Smooth muscle cell (in vitro differentiated cells): Measurements from ENCODE around the gene RIF1. TPM values are rescaled to one million over a fixed set of nuclear protein-coding genes. Genes with fewer than 3 reads are reported as not detected.

Experiments
- DNase-seq: peaks from one replicate; lab custom pipeline; 2025; ENCODE audit not compliant: unreplicated experiment; lab: John Stamatoyannopoulos, UW
- H2AFZ ChIP-seq: fragments of 200-600 bp; sonication (generic); 2 replicates; pipeline ENCODE4 v1.6.0; 2016; ENCODE audit warnings: antibody characterized with exemption, low read depth, mild to moderate bottlenecking
- H3F3A ChIP-seq: fragments of 200-600 bp; sonication (generic); 2 replicates; pipeline ENCODE4 v1.6.0; 2017; ENCODE audit warnings: antibody characterized with exemption, low read depth
- H3K27ac ChIP-seq: fragments of 200-600 bp; sonication (generic); 2 replicates; pipeline ENCODE4 v1.5.1; 2016; ENCODE audit warnings: low read depth, mild to moderate bottlenecking
- H3K27me3 ChIP-seq: fragments of 200-600 bp; sonication (generic); 2 replicates; pipeline ENCODE4 v1.6.1; 2016; ENCODE audit warnings: low read depth, mild to moderate bottlenecking
- H3K36me3 ChIP-seq: fragments of 200-600 bp; sonication (generic); 2 replicates; pipeline ENCODE4 v1.5.1; 2016; ENCODE audit warnings: low read depth
- H3K4me1 ChIP-seq: fragments of 200-600 bp; sonication (generic); 2 replicates; pipeline ENCODE4 v1.5.1; 2016; ENCODE audit warnings: low read depth
- H3K4me2 ChIP-seq: fragments of 200-600 bp; sonication (generic); 2 replicates; pipeline ENCODE4 v1.6.0; 2016; ENCODE audit warnings: mild to moderate bottlenecking
- H3K4me3 ChIP-seq: fragments of 200-600 bp; sonication (generic); 2 replicates; pipeline ENCODE4 v1.5.1; 2016; ENCODE audit warnings: mild to moderate bottlenecking
- H3K79me2 ChIP-seq: fragments of 200-600 bp; sonication (generic); 2 replicates; pipeline ENCODE4 v1.6.0; 2016; ENCODE audit warnings: low read depth, mild to moderate bottlenecking
- H3K9ac ChIP-seq: fragments of 200-600 bp; sonication (generic); 2 replicates; pipeline ENCODE4 v1.6.0; 2016; ENCODE audit warnings: low read depth
- H3K9me3 ChIP-seq: fragments of 200-600 bp; sonication (generic); replicated peaks from 2 replicates; pipeline ENCODE4 v1.5.1; 2016; ENCODE audit warnings: low read depth
- H4K20me1 ChIP-seq: fragments of 200-600 bp; sonication (generic); 2 replicates; pipeline ENCODE4 v1.6.0; 2016; ENCODE audit warnings: low read depth
- CTCF ChIP-seq: fragments of 200-600 bp; sonication (generic); IDR thresholded peaks from 2 replicates; pipeline ENCODE4 v1.5.1; 2017; ENCODE audit warnings: borderline replicate concordance, mild to moderate bottlenecking, antibody characterized with exemption; ENCODE audit not compliant: insufficient read depth, poor library complexity, severe bottlenecking
- WGBS: methylation state at CpG from one replicate; pipeline ENCODE4 v1.1.7; 2016; ENCODE audit warnings: low lambda C conversion rate; 5-methylcytosine and 5-hydroxymethylcytosine counted together
- polyA plus RNA-seq: library from polyadenylated mRNA; unstranded; fragments of >200 nt; fragmentation: Nextera tagmentation; extraction: Ambion mirVana; gene quantifications from 2 replicates; pipeline ENCODE4 v1.2.1, GENCODE V29; 2016
- total RNA-seq: library from RNA; depleted of rRNA; stranded (reverse); fragments of >200 nt; gene quantifications from 2 replicates; pipeline ENCODE4 v1.2.3, GENCODE V29; 2014

Gene RIF1
- total and polyA plus RNA-seq, 2 experiments from 2014 or later: 12.5 to 30.3 TPM

DNA sequence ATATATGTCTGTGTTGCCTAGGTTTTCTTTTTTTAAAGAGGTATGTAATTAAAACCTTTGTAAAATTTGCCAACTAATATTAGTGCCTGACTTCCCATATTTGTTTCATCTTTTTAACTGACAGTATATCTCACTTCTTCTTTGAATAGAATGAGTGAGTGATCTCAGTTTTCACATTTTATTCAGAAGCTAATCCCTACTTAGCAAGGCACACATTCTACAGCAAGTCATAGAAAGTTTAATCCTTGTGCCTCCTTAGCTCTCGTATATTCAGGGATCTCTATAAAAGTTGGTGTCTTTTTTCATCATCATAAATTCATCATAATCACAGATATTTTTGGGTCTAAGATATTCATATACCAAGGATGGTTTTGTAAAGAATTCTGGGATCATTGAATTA lies 66.6 kb downstream of the RIF1 start:
- Histone ChIP-seq H3K4me1 (no peaks in the 10 kb centered on the region), H3K9me3 (no peaks in the 10 kb centered on the region), H3K36me3 (peaks cover 10% of the 10 kb centered on the region), H3F3A (no peaks in the 10 kb centered on the region), H3K4me3 (no peak overlapping the region), H3K27me3 (no peaks in the 10 kb centered on the region), H4K20me1 (peaks cover 6% of the 10 kb centered on the region), H3K4me2 (no peak overlapping the region), H3K9ac (no peak overlapping the region), H3K27ac (no peak overlapping the region), H3K79me2 (peaks cover 4% of the 10 kb centered on the region), H2AFZ (no peak overlapping the region)
- no peak for TF ChIP-seq CTCF
- DNase-seq: no peak
- WGBS: 86% methylated on average over 1 of the region's 1 CpG

GRCh38 chr2:151478011-151478410 lies 68.3 kb downstream of the RIF1 start:
- peaks cover 10% of the 10 kb centered on the region for H3K36me3 ChIP-seq
- no peak overlapping the region for H3K9ac ChIP-seq
- H3K4me1 ChIP-seq: no peaks in the 10 kb centered on the region
- no peaks in the 10 kb centered on the region for H3K27me3 ChIP-seq
- peaks cover 6% of the 10 kb centered on the region for H4K20me1 ChIP-seq
- 94% methylated on average over 4 of the region's 4 CpGs for WGBS
- H3K79me2 ChIP-seq: peaks cover 4% of the 10 kb centered on the region
- no peak overlapping the region for H3K4me2 ChIP-seq
- no peak overlapping the region for H3K4me3 ChIP-seq
- H3K9me3 ChIP-seq: no peaks in the 10 kb centered on the region
- H3K27ac ChIP-seq: no peak overlapping the region
- no peak for DNase-seq
- no peaks in the 10 kb centered on the region for H3F3A ChIP-seq
- TF ChIP-seq CTCF: no peak
- no peak overlapping the region for H2AFZ ChIP-seq

- DNase-seq: no peak
- no peak overlapping the region for H3K9ac ChIP-seq
- WGBS: 99% methylated on average over 5 of the region's 5 CpGs
- H3K9me3 ChIP-seq: no peaks in the 10 kb centered on the region
- H4K20me1 ChIP-seq: peaks cover 6% of the 10 kb centered on the region
- H2AFZ ChIP-seq: no peak overlapping the region
- no peaks in the 10 kb centered on the region for H3K36me3 ChIP-seq
- H3K27ac ChIP-seq: no peak overlapping the region
- H3K27me3 ChIP-seq: no peaks in the 10 kb centered on the region
- peaks cover 4% of the 10 kb centered on the region for H3K79me2 ChIP-seq
- TF ChIP-seq CTCF: no peak
- H3F3A ChIP-seq: no peaks in the 10 kb centered on the region
- H3K4me3 ChIP-seq: no peak overlapping the region
- no peaks in the 10 kb centered on the region for H3K4me1 ChIP-seq
- H3K4me2 ChIP-seq: no peak overlapping the region
Measured at GRCh38 chr2:151481744-151482143, 72.0 kb downstream of the RIF1 start.

DNA sequence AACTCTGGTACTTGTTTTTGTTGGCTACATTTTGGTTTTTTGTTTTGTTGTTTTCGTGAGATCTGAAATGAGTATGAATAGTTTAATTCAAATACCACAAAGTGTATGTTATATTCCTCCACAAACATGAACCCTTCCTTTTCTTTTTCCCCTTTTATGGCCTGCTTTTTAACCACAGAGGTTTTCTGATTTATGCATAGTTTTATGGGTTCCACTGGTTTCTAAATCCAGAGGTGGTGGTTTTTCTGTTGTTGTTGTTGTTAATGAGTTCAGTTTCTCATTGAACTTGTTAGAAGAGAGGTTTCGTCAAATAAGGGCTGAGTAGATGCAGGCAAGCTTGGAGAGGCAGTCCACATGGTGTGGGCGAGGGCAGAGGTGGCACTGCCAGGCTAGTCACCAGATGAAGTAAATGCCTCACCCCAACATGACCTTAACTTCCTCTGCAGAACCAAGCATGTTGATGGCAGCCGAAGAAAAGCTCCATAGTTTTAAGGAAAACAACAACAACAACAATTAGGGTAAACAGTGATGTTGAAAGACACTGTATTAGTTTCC lies 72.5 kb downstream of the RIF1 start:
- Histone ChIP-seq H3K4me2 (no peak overlapping the region), H3K9ac (no peak overlapping the region), H3K4me1 (no peaks in the 10 kb centered on the region), H3K36me3 (no peaks in the 10 kb centered on the region), H3K4me3 (no peak overlapping the region), H3K27me3 (no peaks in the 10 kb centered on the region), H3K79me2 (peaks cover 4% of the 10 kb centered on the region), H3K9me3 (no peaks in the 10 kb centered on the region), H3F3A (no peaks in the 10 kb centered on the region), H3K27ac (no peak overlapping the region), H4K20me1 (peaks cover 6% of the 10 kb centered on the region), H2AFZ (no peak overlapping the region)
- no peak for TF ChIP-seq CTCF
- 88% methylated on average over 4 of the region's 4 CpGs for WGBS
- no peak for DNase-seq
